Stromal cell of bone marrow (primary cell): Measurements from ENCODE around the gene GCH1.
"Not testable (repeated sequence)": the region's sequence is repeated elsewhere in the genome, so short reads cannot be mapped to it uniquely, and the experiment has no call there.

ENCODE experiments used
- DNase-seq: peaks from one replicate; pipeline ENCODE4 v3.0.0-alpha.2; 2012; ENCODE audit warnings: low read depth

The GCH1 gene

GRCh38 chr14:54902521-54903420 is at the start of gene GCH1:
Gene GCH1 (minus strand): TSS chr14:54902826. CDS start chr14:54902663, 163 bp downstream.
- no peak for DNase-seq

- DNase-seq: no peak
Measured at GRCh38 chr14:54947230-54947629, 44.6 kb upstream of the GCH1 start.

GRCh38 chr14:54946500-54946899 is 43.9 kb upstream of the GCH1 start:
- DNase-seq: no peak

- DNase-seq: no peak
Measured at GRCh38 chr14:54944737-54945391, 42.2 kb upstream of the GCH1 start.

- DNase-seq: no peak
Measured at GRCh38 chr14:54942913-54943312, 40.3 kb upstream of the GCH1 start.

- DNase-seq: no peak
Measured at GRCh38 chr14:54936816-54937215, 34.2 kb upstream of the GCH1 start.

- DNase-seq: no peak
Measured at GRCh38 chr14:54935958-54936357, 33.3 kb upstream of the GCH1 start.

- DNase-seq: no peak
Measured at GRCh38 chr14:54935100-54935499, 32.5 kb upstream of the GCH1 start.

GRCh38 chr14:54933006-54933405 is 30.4 kb upstream of the GCH1 start:
- no peak for DNase-seq

GRCh38 chr14:54931598-54932340 is 29.1 kb upstream of the GCH1 start:
- DNase-seq: no peak

GRCh38 chr14:54931101-54931500 is 28.5 kb upstream of the GCH1 start:
- DNase-seq: no peak

- DNase-seq: no peak
Measured at GRCh38 chr14:54929556-54929955, 26.9 kb upstream of the GCH1 start.

GRCh38 chr14:54928216-54928615 is 25.6 kb upstream of the GCH1 start:
- DNase-seq: no peak

GRCh38 chr14:54927551-54927950 is 24.9 kb upstream of the GCH1 start:
- DNase-seq: no peak

GRCh38 chr14:54926570-54926969 is 23.9 kb upstream of the GCH1 start:
- DNase-seq: not testable (repeated sequence)

- DNase-seq: no peak
Measured at GRCh38 chr14:54922598-54922997, 20.0 kb upstream of the GCH1 start.

GRCh38 chr14:54920052-54920451 is 17.4 kb upstream of the GCH1 start:
- no peak for DNase-seq

- no peak for DNase-seq
Measured at GRCh38 chr14:54919330-54919729, 16.7 kb upstream of the GCH1 start.

- DNase-seq: no peak
Measured at GRCh38 chr14:54918427-54918826, 15.8 kb upstream of the GCH1 start.

GRCh38 chr14:54916101-54916500 is 13.5 kb upstream of the GCH1 start:
- DNase-seq: no peak

- DNase-seq: no peak
Measured at GRCh38 chr14:54909817-54910558, 7.4 kb upstream of the GCH1 start.

GRCh38 chr14:54908973-54909372 is 6.3 kb upstream of the GCH1 start:
- DNase-seq: not testable (repeated sequence)
